D721Med (cell line): ENCODE results near the gene AMOT.

Source experiments
- DNase-seq: peaks from one replicate; pipeline ENCODE4 v3.0.0; 2011; ENCODE audit warnings: low spot score; ENCODE audit not compliant: insufficient read length
- FAIRE-seq: peaks from 2 replicates; lab custom pipeline; 2011; peaks lifted over from hg19 to GRCh38; lab: Jason Lieb, UNC
- TF ChIP-seq, protein P1 (sequence below): IDR thresholded peaks from 2 replicates; pipeline ENCODE4 v1.5.1; 2012; ENCODE audit warnings: mild to moderate bottlenecking, control low read depth; ENCODE audit not compliant: insufficient read depth; ENCODE audit errors: missing control alignments

The AMOT gene, protein sequence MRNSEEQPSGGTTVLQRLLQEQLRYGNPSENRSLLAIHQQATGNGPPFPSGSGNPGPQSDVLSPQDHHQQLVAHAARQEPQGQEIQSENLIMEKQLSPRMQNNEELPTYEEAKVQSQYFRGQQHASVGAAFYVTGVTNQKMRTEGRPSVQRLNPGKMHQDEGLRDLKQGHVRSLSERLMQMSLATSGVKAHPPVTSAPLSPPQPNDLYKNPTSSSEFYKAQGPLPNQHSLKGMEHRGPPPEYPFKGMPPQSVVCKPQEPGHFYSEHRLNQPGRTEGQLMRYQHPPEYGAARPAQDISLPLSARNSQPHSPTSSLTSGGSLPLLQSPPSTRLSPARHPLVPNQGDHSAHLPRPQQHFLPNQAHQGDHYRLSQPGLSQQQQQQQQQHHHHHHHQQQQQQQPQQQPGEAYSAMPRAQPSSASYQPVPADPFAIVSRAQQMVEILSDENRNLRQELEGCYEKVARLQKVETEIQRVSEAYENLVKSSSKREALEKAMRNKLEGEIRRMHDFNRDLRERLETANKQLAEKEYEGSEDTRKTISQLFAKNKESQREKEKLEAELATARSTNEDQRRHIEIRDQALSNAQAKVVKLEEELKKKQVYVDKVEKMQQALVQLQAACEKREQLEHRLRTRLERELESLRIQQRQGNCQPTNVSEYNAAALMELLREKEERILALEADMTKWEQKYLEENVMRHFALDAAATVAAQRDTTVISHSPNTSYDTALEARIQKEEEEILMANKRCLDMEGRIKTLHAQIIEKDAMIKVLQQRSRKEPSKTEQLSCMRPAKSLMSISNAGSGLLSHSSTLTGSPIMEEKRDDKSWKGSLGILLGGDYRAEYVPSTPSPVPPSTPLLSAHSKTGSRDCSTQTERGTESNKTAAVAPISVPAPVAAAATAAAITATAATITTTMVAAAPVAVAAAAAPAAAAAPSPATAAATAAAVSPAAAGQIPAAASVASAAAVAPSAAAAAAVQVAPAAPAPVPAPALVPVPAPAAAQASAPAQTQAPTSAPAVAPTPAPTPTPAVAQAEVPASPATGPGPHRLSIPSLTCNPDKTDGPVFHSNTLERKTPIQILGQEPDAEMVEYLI

DNA sequence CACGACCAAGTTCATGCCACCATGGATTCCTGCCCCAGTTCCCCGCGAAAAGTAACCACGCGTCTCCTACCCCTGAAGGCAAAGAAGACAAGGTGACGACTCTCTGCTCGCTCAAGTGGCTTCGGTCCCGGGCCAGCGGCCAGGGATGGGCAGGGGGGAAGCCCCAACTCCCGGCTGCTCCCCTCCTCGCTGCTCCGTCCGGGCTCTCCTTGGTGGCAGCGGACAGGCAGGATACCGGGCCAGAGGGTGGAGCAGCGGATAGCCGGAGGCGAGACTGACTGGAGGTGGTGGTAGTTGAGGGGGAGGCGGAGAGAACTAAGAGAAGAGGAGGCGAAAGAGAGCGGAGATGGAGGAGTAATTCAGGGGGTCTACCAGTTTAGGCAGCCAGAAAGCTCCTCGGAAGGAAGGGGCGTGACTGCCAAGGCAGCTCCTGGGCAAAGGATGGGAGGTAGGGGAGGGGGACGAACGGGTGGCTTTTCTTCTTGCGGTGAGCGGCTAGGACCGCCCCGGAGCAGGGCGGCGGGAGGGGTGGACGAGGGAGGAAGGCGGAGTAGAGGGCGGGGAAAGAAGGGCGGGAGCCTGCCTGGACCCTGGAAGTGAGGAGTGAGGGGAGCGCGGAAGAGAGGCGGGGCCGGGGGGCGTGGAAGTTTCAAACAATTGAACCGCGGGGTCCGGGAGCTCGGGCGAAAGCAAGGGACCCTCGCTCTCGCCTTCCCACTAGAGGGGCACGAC, at the start of gene AMOT:
Gene AMOT (minus strand): TSS at position 450 of the 732 bp plus-strand sequence. CDS start 17,705 bp downstream, outside the sequence.
- DNase-seq (no peak), FAIRE-seq (no peak)
- TF ChIP-seq, protein P1, sequence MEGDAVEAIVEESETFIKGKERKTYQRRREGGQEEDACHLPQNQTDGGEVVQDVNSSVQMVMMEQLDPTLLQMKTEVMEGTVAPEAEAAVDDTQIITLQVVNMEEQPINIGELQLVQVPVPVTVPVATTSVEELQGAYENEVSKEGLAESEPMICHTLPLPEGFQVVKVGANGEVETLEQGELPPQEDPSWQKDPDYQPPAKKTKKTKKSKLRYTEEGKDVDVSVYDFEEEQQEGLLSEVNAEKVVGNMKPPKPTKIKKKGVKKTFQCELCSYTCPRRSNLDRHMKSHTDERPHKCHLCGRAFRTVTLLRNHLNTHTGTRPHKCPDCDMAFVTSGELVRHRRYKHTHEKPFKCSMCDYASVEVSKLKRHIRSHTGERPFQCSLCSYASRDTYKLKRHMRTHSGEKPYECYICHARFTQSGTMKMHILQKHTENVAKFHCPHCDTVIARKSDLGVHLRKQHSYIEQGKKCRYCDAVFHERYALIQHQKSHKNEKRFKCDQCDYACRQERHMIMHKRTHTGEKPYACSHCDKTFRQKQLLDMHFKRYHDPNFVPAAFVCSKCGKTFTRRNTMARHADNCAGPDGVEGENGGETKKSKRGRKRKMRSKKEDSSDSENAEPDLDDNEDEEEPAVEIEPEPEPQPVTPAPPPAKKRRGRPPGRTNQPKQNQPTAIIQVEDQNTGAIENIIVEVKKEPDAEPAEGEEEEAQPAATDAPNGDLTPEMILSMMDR: no peak

DNA sequence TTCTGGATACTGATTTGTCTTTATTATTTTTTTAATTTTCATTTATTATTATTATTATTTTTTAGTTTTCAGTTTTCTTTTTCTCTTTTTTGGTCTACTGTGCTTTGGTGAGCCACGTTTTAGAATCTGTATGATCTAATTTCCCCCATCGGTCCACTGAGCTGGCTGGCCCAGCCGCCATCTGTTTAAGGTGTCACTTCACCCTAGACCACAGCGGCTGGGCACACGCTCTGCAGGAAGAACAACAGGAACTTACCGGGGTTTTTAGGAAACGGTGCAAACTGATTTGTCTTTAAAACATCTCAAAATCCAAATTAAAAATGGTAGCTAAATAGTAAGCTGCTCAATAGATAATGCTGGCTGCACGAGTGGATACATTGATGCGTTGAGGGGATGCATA, 48.8 kb upstream of the AMOT start:
- FAIRE-seq (no peak), DNase-seq (no peak)
- TF ChIP-seq, protein P1: no peak

DNA sequence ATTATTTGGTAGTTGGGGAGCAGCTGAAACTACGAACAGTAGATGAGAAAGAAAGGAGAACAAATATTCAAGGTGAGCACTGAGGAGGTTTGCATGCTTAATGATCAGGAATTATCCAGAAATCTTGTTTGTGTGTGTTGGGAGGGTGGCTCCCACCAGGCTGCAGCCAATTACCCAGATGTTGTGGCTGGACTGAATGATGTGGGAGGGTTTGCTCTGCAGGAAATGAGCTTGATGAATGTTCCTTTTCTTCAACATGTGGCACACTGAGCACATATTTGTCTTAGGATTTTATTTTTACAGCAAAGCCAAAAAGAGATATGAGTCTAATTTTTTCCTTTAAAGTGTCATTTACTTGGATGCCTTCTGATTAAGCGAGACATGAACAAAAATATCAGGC, 48.3 kb upstream of the AMOT start:
- DNase-seq (no peak), FAIRE-seq (no peak)
- TF ChIP-seq, protein P1: no peak

DNA sequence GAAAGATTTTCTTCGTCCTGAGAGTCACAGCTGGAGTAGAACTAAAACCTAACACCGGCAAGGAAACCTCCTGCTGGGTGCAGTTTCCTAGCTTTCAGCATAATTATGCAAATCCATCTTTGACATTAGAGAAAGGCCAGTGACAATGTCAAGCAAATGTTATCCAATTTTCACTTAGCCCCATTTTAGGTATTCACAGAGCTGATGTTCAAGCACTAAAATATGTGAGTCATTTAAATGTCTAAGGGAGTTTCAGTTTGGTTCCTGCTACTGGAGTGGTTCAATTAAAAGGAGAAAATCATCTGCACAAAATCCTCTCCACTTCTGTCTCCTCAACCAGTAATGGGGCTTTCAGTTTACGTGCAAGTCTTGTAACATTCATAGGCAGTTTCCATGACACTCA, 37.1 kb upstream of the AMOT start:
- DNase-seq: no peak
- no peak for FAIRE-seq
- TF ChIP-seq, protein P1: no peak

DNA sequence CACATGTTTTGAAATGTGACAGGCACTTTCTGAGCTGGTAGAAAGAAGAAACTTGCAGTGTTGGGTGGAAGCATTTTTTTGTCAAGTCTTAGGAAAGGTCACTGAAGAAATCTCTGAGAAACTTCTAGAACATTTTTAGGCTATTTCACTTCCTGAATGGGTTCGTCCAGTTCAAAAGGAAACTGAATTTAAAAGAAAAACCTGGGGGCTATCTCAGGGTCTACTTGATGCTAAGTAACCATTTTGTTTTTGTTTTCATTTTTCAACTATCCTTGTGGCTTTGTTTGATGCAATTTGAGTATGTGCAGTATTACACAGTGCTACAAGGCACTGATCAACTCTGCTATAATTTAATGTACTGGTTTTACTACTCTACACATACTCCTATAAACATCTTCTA, 34.0 kb upstream of the AMOT start:
- TF ChIP-seq, protein P1: no peak
- DNase-seq (no peak), FAIRE-seq (no peak)

DNA sequence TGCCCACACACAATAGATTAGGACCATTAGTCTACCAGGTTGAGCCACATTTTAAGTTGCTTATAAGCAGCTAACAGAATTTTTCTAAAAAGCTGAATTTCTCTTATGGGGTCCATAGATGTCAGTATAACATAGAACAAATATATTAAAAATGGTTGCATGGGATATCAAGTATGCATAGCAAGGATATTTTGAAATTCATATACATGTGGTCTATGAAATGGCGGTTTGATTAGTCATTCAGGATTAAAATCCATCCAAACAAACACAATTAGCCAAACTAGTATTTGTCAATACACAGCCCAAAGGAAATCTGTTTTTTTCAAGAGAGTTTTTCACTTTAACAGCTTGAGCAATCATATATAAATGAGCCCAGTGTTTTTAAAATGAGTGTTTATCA, 33.5 kb upstream of the AMOT start:
- TF ChIP-seq, protein P1: no peak
- DNase-seq (no peak), FAIRE-seq (no peak)
